ENCODE results near the gene HCN1. TPM values are rescaled to one million over a fixed set of nuclear protein-coding genes. Genes with fewer than 3 reads are reported as not detected.

The HCN1 gene
- total and polyA plus RNA-seq, 2 of the 4 experiments (the other 2 are of a cell fraction): not detected

DNA sequence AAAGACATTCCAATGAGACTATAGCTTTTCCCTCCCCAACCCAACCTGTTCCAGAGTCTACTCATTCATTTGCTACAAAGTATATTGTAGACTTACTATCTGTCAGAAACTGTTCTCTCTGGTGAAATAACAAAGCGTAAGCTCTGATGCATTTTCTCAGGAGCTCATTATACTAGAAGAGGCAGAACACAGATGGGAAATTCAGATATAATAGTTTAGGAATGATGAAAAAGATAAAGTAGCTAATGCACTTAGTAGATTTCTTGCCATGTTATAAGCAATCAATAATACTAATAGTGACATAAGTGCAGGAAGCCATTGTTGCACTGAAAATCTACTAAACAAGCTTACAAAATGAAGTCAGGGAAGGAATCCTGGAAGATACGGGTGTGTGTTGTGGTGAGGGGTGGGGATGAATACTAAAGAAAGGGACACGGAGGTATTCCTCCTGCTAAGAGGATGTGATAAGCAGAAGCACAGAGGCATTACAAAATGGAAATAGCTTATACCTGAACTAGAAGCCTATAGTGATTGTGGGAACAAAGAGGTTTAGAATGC, 78.2 kb downstream of the HCN1 start:
- H4K91ac ChIP-seq (ENCODE audit: insufficient read depth, low read depth, low read length): no peak overlapping the region
- no peak overlapping the region for H2BK120ac ChIP-seq (ENCODE audit: low read depth, low read length)
- no peak overlapping the region for H3K14ac ChIP-seq (replicated peaks; ENCODE audit: low read depth, low read length)
- intact Hi-C loops (cut with micrococcal nuclease) (no loop called here), dilution Hi-C loops (cut with HindIII; ENCODE audit: low sequenced_read_pairs, unreplicated experiment) (no loop called here), in situ Hi-C loops (cut with MboI; ENCODE audit: low sequenced_read_pairs) (no loop called here)
- no peak overlapping the region for H4K5ac ChIP-seq (ENCODE audit: low read depth, low read length)
- H2BK20ac ChIP-seq (ENCODE audit: low read depth, low read length): no peak overlapping the region
- H3K27me3 ChIP-seq (ENCODE audit: control insufficient read depth, insufficient read depth, low read length): no peaks in the 10 kb centered on the region
- H2AK9ac ChIP-seq (replicated peaks; ENCODE audit: low read depth, low read length, poor library complexity): no peak overlapping the region
- no peaks in the 10 kb centered on the region for H3K4me1 ChIP-seq (ENCODE audit: control insufficient read depth, insufficient read depth, low read length)
- no peak overlapping the region for H2AK5ac ChIP-seq (ENCODE audit: low read depth, low read length)
- no peak overlapping the region for H3K4me3 ChIP-seq (ENCODE audit: insufficient read depth, low read depth, low read length)
- H3K18ac ChIP-seq (ENCODE audit: low read depth, low read length): no peak overlapping the region
- H3K9me3 ChIP-seq (ENCODE audit: control insufficient read depth, insufficient read depth, low read length): no peaks in the 10 kb centered on the region
- H3K79me1 ChIP-seq (ENCODE audit: low read depth in 1 of 2, low read length in 2 of 2): no peaks in the 10 kb centered on the region
- no peak overlapping the region for H3K27ac ChIP-seq (ENCODE audit: insufficient read depth, low read length)
- no TSS peak for BruUV-seq (replicated peaks)
- no peak overlapping the region for H3K23ac ChIP-seq (ENCODE audit: low read depth, low read length)
- H4K20me1 ChIP-seq (ENCODE audit: insufficient read depth, low read length): no peaks in the 10 kb centered on the region
- no peaks in the 10 kb centered on the region for H3K9me1 ChIP-seq (ENCODE audit: insufficient read depth, low read length)
- H3K36me3 ChIP-seq (ENCODE audit: control insufficient read depth, insufficient read depth, low read length): no peaks in the 10 kb centered on the region
- TF ChIP-seq NFE2L2 (IDR thresholded peaks at IDR 0.05; ENCODE audit: low read depth, low read length): no peak
- TF ChIP-seq MAZ (IDR thresholded peaks at IDR 0.05; ENCODE audit: borderline replicate concordance, low read depth, low read length): no peak
- TF ChIP-seq RAD21 (IDR thresholded peaks at IDR 0.05; ENCODE audit: low read length): no peak
- no peak for TF ChIP-seq MAFK (IDR thresholded peaks at IDR 0.05; ENCODE audit: low read depth, low read length)
- no peak for TF ChIP-seq BHLHE40 (IDR thresholded peaks at IDR 0.05; ENCODE audit: low read depth, low read length)
- TF ChIP-seq, protein P1, sequence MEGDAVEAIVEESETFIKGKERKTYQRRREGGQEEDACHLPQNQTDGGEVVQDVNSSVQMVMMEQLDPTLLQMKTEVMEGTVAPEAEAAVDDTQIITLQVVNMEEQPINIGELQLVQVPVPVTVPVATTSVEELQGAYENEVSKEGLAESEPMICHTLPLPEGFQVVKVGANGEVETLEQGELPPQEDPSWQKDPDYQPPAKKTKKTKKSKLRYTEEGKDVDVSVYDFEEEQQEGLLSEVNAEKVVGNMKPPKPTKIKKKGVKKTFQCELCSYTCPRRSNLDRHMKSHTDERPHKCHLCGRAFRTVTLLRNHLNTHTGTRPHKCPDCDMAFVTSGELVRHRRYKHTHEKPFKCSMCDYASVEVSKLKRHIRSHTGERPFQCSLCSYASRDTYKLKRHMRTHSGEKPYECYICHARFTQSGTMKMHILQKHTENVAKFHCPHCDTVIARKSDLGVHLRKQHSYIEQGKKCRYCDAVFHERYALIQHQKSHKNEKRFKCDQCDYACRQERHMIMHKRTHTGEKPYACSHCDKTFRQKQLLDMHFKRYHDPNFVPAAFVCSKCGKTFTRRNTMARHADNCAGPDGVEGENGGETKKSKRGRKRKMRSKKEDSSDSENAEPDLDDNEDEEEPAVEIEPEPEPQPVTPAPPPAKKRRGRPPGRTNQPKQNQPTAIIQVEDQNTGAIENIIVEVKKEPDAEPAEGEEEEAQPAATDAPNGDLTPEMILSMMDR (conservative IDR thresholded peaks at IDR 0.05; ENCODE audit: low read depth, low read length): no peak
- TF ChIP-seq FOS (IDR thresholded peaks at IDR 0.05; ENCODE audit: low read depth, low read length): no peak
- TF ChIP-seq SMC3 (IDR thresholded peaks at IDR 0.05; ENCODE audit: low read depth, low read length): no peak
- TF ChIP-seq MXI1 (IDR thresholded peaks at IDR 0.05; ENCODE audit: borderline replicate concordance, low read depth, low read length): no peak
- no peak for TF ChIP-seq CEBPB (IDR thresholded peaks at IDR 0.05; ENCODE audit: low read depth, low read length)
- TF ChIP-seq, protein P2, sequence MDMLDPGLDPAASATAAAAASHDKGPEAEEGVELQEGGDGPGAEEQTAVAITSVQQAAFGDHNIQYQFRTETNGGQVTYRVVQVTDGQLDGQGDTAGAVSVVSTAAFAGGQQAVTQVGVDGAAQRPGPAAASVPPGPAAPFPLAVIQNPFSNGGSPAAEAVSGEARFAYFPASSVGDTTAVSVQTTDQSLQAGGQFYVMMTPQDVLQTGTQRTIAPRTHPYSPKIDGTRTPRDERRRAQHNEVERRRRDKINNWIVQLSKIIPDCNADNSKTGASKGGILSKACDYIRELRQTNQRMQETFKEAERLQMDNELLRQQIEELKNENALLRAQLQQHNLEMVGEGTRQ (IDR thresholded peaks at IDR 0.05; ENCODE audit: low read depth, low read length): no peak
- TF ChIP-seq CHD1 (IDR thresholded peaks at IDR 0.05; ENCODE audit: low read depth, low read length): no peak
- TF ChIP-seq RCOR1 (IDR thresholded peaks at IDR 0.05; ENCODE audit: insufficient replicate concordance, low read length): no peak
- H3K4me2 ChIP-seq (ENCODE audit: low read depth, low read length): no peak overlapping the region
- H3K56ac ChIP-seq (ENCODE audit: extremely low read depth, insufficient read depth, low read length): no peak overlapping the region
- ATAC-seq (ENCODE audit: low read depth): no peak
- H2BK15ac ChIP-seq (ENCODE audit: low read depth, low read length): no peak overlapping the region
- no peak overlapping the region for H2AFZ ChIP-seq (replicated peaks; ENCODE audit: low read length, poor library complexity)
- H3K9ac ChIP-seq (ENCODE audit: low read depth, low read length): no peak overlapping the region
- H4K8ac ChIP-seq (ENCODE audit: low read depth in 2 of 2, low read length in 2 of 2): no peak overlapping the region
- no CpG with 5 or more reads among the region's 3 CpGs for WGBS, 2 experiments (ENCODE audit: extremely low coverage in 2 of 2, insufficient read length in 1 of 2)
- POLR2A ChIA-PET (ENCODE audit: unreplicated experiment): interaction anchor here (0.5 kb wide), 1 partner anchor 12 kb away, joined by 3 read pairs; no protein-coding TSS in a partner anchor
- no peak overlapping the region for H3K4ac ChIP-seq (ENCODE audit: low read depth, low read length)
- CTCF ChIA-PET: interaction anchor here (0.5 kb wide), 1 partner anchor 73 kb away, joined by 7 read pairs; no protein-coding TSS in a partner anchor
- H2BK5ac ChIP-seq (ENCODE audit: low read depth, low read length, poor library complexity, severe bottlenecking): no peak overlapping the region
- no peak for DNase-seq

All from IMR-90 (cell line).